Kidney glomerular epithelial cell (primary cell): ENCODE results near the gene FBN1.

ENCODE experiments used
- DNase-seq: peaks from one replicate; lab custom pipeline; 2025; lab: John Stamatoyannopoulos, UW

FBN1 gene

GRCh38 chr15:48366584-48367312 lies 278.8 kb downstream of the FBN1 start:
- DNase-seq, result no peak

DNA sequence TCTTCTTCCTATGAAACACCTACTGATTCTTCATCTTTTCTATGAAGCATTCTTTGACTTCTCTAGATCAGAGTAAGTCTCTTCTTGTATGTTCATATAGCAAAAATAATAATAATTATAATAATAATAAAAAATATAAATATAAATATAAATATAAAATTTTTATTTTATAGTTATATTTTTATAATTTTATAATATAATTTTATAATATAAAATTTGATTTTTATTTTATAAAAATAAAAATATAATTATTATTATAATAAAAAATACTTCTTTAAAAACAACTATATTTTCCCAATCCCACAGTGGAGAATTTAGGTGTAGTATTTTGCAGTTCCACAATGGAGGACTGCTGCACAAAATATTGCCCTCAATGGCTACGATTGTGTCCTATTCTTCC lies 279.9 kb downstream of the FBN1 start:
- DNase-seq, result no peak

- DNase-seq, result no peak
These were observed 282.0 kb downstream of the FBN1 start for GRCh38 chr15:48363474-48363873.

DNA sequence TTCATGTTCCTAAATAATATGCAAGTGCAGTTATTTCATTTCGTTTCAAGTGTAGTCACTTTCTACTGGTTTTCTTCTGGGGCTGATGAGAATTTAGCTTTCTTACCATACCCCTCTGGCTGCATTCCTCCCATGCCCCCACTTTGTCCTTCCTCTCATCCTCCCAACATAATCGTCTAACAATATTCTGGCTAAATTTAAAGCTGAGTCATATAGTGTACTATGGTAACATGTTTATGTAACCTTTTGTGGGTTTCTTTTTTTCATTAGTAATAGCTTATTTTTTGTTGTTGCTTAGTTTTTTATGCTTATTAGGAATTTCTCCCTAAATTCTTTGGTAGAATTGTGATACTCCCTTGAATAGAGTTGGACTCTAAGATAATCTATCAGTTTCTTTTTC lies 283.8 kb downstream of the FBN1 start:
- DNase-seq, result no peak

GRCh38 chr15:48360841-48361240 lies 284.7 kb downstream of the FBN1 start:
- no peak for DNase-seq
